GM12892 (cell line): ENCODE results near the gene TRIM68.

Experiments used
- DNase-seq: peaks from one replicate; pipeline ENCODE4 v3.0.0; 2011; ENCODE audit not compliant: insufficient read length
- FAIRE-seq: peaks from 2 replicates; lab custom pipeline; 2011; peaks lifted over from hg19 to GRCh38; lab: Jason Lieb, UNC
- POLR2A ChIP-seq: IDR thresholded peaks from 2 replicates; pipeline ENCODE4 v1.6.1; 2011; ENCODE audit warnings: low read depth, low read length, control low read depth
- POLR2AphosphoS5 ChIP-seq: IDR thresholded peaks from 2 replicates; pipeline ENCODE4 v1.6.1; 2011; ENCODE audit warnings: low read depth, low read length, control low read depth
- TAF1 ChIP-seq: IDR thresholded peaks from 2 replicates; pipeline ENCODE4 v1.6.1; 2011; ENCODE audit warnings: low read depth, mild to moderate bottlenecking, control low read depth, low read length, borderline replicate concordance

TRIM68 gene

DNA sequence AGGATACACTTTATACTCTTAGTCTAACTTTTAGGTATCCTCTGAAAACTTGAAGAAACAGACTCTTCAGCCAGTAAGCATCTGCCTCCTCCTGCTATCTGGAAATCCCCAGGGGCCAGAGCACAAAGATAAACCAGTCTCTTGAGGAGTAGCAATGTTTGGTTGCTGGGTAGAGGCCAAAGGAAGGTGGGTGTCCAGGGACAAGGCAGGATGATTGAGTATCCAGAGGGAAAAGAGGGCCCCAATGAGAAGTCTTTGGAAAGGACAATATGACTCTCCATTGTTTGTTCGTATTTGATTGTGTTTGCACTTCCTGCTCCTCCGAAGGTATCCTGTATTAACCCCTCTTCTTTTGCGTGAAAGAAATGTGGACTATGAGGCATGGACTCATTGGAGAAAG lies 19.0 kb downstream of the TRIM68 start:
- no peak for DNase-seq
- TF ChIP-seq POLR2AphosphoS5 (no peak), TAF1 (no peak), POLR2A (no peak)
- FAIRE-seq = no peak

DNA sequence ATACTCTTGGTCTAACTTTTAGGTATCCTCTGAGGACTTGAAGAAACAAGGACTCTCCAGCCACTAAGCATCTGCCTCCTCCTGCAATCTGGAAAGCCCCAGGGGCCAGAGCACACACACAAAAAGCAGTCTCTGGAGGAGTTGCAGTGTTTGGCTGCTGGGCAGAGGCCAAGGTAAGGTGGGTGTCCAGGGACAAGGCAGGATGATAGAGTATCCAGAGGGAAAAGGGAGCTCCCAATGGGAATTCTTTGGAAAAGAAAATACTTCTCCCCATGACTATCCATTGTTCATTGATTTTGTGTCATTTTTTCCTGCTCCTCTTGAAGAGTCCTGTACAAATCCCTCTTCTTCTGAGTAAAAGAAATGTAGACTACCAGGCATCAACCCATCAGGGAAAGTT lies 26.6 kb downstream of the TRIM68 start, which contains the start of gene OR52I2:
TSS of gene OR52I2 (plus strand) at position 301 of the 400 bp plus-strand sequence.
- no peak for FAIRE-seq
- TF ChIP-seq TAF1 (no peak), POLR2A (no peak), POLR2AphosphoS5 (no peak)

DNA sequence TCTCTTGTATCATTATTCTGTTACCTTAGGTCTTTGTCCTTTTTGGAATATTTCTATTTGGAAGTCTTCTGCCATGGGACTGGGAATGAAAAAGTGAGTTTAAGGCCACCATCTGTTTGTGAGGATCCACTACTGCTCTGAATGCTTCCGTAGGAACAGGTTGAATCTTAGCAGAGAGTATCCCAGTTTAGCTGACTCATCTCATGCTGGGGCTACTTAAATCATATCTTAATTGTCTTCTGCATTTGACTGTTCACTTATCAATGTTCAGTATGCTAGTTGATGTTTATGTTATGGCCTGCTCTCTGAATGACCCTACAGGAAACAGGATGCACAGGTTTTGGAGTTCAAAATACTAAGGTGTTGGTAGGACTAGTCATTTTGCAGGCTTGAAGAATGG lies 27.9 kb downstream of the TRIM68 start:
- FAIRE-seq (no peak), DNase-seq (no peak)

More for the DNA sequence above, 26.6 kb downstream of the TRIM68 start, which contains the start of gene OR52I2:
- DNase-seq = no peak

DNA sequence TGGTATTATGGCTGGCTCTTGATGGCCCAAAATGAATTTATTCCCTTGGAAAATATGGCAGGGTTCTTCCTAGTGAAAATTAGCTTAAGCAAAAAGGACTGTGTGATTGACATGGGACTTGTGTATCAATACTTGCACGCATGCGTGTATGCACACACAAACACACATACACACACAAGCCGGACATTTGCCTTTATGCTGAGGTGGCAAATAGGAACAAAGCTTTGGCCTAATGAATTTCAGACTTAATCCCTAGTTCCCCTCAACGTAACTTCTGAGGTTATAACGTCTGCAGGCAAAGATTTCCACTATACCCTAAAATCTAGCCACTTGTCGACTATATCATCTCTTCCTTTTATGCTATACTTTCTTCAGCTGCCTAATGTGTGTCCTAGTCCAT lies 29.4 kb downstream of the TRIM68 start:
- DNase-seq (no peak), FAIRE-seq (no peak)
- TF ChIP-seq TAF1 (no peak), POLR2A (no peak), POLR2AphosphoS5 (no peak)

More for the DNA sequence above, 27.9 kb downstream of the TRIM68 start:
- TF ChIP-seq TAF1 (no peak), POLR2A (no peak), POLR2AphosphoS5 (no peak)

DNA sequence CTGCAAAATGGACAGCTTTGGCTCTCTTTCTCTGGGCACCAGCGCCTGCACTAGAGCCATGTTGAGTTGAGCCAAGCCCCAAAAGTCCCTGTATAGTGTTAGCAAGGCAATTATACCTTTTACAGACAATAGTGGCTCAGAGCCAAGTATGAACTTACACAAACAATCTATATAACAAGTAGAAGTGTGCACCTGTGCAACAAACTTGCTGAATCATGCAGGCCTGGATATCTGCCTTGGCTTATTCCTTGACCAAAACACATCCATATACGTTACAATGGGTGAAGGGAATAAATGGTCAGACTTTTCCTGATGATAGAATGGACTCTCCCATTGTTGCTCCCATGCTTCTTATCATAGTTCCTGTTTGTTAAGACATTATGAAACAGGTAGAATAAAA lies 30.3 kb downstream of the TRIM68 start:
- DNase-seq (no peak), FAIRE-seq (no peak)
- TF ChIP-seq POLR2A (no peak), POLR2AphosphoS5 (no peak)

DNA sequence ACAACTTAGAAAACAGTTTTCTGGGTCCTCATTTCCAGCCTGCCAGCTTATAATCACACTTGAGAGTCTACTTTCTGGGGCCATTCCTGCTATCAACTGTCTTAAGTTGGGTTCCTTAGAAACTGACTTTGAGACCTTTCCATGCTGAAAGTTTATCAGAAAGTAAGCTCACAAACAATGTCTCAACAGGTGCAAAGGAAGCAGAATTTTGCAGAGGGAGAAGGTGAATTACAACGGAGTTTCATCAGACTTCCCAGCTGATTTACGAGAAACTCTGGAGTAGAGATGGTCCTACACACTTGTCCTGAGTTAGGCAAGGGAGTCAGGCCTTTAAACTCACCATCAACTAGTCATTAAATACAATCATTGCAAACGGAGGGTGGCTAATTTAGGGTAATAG lies 31.2 kb downstream of the TRIM68 start:
- DNase-seq (no peak), FAIRE-seq (no peak)
- TF ChIP-seq POLR2AphosphoS5 (no peak), TAF1 (no peak), POLR2A (no peak)

DNA sequence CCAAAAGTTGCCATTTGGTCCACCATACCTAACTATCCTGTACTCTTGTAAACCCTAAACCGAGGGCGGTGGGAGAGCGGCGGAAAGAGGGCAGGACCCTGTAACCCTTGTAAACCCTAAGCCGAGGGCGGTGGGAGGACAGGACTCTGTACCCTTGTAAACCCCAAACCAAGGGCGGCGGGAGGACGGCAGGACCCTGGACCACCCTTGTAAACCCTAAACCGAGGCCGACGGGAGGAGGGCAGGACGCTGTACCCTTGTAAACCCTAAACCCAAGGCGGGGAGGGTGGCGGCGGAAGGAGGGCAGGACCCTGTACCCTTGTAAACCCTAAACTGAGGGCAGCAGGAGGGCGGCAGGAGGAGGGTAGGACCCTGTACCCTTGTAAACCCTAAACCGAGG lies 39.0 kb downstream of the TRIM68 start:
- no peak for DNase-seq
- FAIRE-seq = no peak
- no peak for TF ChIP-seq POLR2A
- no peak for TF ChIP-seq TAF1
- TF ChIP-seq POLR2AphosphoS5 = no peak

DNA sequence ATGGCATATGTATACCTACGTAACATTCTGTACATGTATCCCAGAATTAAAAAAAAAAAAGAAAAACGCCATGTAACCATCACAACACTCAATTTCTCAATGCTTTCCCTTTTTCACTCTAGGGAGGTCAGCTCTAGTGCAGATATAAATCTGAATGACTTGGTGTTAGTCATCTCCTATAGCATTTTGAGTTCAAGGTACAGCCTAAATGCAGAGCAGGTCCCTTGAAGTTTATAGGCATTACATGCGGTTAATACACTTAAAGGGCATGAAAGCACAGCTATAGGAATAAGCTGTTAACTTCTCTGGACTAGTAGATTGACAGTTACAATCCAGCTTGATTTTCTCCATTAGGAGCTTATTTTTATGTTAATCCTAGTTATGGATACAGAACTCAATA lies 42.7 kb downstream of the TRIM68 start:
- DNase-seq (no peak), FAIRE-seq (no peak)
- no peak for TF ChIP-seq POLR2AphosphoS5

DNA sequence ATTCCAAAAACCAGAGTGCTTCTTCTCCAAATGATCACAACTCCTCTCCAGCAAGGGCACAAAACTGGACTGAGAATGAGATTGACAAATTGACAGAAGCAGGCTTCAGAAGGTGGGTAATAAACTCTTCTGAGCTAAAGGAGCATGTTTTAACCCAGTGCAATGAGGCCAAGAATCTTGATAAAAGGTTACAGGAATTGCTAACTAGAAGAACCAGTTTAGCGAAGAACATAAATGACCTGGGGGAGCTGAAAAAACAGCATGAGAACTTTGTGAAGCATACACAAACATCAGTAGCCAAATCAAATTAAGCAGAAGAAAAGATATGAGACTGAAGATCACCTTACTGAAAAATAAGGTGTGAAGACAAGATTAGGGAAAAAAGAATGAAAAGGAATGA lies 47.6 kb downstream of the TRIM68 start:
- no peak for TF ChIP-seq POLR2AphosphoS5
- no peak for TF ChIP-seq TAF1
- TF ChIP-seq POLR2A = no peak
- no peak for FAIRE-seq
- no peak for DNase-seq

DNA sequence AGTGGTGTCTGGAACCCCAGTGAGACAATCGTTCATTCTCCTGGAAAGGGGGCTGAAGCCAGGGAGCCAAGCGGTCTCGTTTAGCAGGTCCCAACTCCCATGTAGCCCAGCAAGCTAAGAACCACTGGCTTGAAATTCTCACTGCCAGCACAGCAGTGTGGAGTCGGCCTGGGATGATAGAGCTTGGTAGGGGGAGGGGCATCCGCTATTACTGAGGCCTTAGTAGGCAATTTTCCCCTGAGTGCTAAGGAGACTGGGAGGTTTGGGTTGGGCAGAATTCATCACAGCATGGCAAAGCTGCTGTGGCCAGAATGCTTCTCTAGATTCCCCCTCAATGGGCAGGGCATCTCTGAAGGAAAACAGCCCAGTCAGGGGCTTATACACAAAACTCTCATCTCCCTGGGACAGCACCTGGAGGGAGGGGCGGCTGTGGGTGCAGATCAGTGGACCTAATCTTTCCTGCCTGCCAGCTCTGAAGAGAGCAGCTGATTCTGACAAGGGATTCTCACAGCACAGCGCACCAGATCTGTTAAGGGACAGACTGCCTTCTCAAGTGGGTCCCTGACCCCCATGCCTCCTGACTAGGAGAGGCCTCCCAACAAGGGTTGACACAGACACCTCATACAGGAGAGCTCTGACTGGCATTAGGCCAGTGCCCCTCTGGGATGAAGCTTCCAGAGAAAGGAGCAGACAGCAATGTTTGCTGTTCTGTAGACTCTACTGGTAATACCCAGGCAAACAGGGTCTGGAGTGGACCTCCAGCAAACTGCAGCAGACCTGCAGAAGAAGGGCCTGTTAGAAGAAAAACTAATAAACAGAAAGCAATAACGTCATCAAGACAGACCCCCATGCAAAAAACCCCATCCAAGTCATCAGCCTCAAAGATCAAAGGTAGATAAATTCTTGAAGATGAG lies 48.2 kb downstream of the TRIM68 start:
- no peak for FAIRE-seq
- DNase-seq = no peak
- TF ChIP-seq POLR2A (no peak), POLR2AphosphoS5 (no peak), TAF1 (no peak)

DNA sequence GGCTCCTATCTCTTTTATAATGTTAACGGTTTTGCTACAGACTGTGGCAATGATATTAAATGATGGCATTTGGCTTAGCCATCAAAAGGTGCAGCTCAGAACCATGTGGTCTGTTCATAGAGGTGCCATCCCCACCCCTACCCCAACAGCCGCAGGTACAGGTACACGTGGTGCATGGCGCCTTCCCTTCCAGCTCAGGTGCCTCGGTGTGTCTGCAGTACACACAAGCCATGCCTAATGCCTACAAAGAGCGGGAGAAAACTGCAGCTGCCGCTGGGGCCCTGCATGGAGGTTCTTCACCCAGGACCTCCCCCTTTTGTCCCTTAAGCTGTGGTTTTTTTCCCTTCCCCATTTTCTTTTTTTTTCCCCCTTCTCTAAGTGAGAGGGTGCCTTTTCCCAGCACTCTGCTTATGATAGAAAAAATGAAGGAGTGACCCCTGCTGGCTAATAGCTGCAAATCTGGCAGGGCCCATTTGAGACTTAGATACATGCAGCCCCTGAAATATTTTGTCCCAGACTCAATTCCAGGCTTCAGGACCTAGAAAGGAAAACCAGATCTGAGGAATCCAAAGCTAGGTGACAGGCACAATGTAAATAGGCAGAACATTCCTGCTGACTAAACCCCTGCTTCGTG lies 56.6 kb downstream of the TRIM68 start:
- no peak for FAIRE-seq

More for the DNA sequence above, 56.6 kb downstream of the TRIM68 start:
- no peak for DNase-seq
- no peak for TF ChIP-seq TAF1
- TF ChIP-seq POLR2AphosphoS5 = no peak
- no peak for TF ChIP-seq POLR2A
